ENCODE measurements around the gene TIMP2. TPM values are rescaled to one million over a fixed set of nuclear protein-coding genes. Genes with fewer than 3 reads are reported as not detected.
A peak's percentile ranks its signal among the peaks of the same experiment; 100 is the strongest.
"Not testable (repeated sequence)": the region's sequence is repeated elsewhere in the genome, so short reads cannot be mapped to it uniquely, and the experiment has no call there.

Gene TIMP2
- total RNA-seq, 4 donors from 2014 or later: 172 to 315 (median 211) TPM

DNA sequence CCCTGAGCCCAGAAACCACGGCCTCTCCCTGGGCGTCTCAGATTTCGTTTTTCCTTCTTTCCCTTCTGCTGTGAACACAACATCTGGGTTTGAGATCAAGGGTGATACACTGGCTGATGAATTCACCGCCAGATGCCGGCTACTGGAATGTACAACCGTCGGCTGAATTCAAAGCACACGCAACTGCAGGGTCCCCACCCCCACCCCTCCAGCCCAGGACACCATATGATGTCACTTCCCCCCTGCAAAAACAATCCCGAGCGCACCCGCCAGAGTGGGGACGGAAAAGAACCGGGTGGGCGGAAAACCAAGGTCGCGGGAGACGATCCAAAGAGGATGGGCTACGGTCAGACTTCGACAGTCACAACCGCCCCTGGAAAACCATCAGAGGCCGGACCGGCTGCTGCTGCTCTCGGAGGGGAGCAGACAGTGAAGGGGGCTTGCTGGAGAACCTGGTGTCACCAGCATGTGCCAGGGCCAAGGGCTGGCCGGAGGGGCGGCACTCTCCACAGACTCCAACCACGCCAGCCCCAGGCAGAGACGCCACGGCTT, 45.5 kb downstream of the TIMP2 start:
- H3K27me3 ChIP-seq: no peaks in the 10 kb centered on the region
- peak; percentile 65 for TF ChIP-seq POLR2AphosphoS5 (IDR thresholded peaks at IDR 0.05)
- TF ChIP-seq EP300 (IDR thresholded peaks at IDR 0.05): no peak
- TF ChIP-seq, protein P1, sequence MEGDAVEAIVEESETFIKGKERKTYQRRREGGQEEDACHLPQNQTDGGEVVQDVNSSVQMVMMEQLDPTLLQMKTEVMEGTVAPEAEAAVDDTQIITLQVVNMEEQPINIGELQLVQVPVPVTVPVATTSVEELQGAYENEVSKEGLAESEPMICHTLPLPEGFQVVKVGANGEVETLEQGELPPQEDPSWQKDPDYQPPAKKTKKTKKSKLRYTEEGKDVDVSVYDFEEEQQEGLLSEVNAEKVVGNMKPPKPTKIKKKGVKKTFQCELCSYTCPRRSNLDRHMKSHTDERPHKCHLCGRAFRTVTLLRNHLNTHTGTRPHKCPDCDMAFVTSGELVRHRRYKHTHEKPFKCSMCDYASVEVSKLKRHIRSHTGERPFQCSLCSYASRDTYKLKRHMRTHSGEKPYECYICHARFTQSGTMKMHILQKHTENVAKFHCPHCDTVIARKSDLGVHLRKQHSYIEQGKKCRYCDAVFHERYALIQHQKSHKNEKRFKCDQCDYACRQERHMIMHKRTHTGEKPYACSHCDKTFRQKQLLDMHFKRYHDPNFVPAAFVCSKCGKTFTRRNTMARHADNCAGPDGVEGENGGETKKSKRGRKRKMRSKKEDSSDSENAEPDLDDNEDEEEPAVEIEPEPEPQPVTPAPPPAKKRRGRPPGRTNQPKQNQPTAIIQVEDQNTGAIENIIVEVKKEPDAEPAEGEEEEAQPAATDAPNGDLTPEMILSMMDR (IDR thresholded peaks at IDR 0.05): peak in 2 of 4 experiments; percentile 20 to 23
- peak in 1 of 2 donors; percentile 25 for TF ChIP-seq POLR2A (IDR thresholded peaks at IDR 0.05)
- WGBS, 2 donors (ENCODE audit: low coverage in 1 of 2): 7 to 16% methylated on average over 4 to 11 of the region's 28 CpGs
- H3K36me3 ChIP-seq: no peaks in the 10 kb centered on the region
- ATAC-seq: peak; percentile 29
- no peaks in the 10 kb centered on the region for H3K9me3 ChIP-seq
- peaks cover 3 to 100% (median 70%) of the 10 kb centered on the region in 3 donors for H3K4me1 ChIP-seq
- H3K27ac ChIP-seq: peak overlapping the region; percentile 40 to 97 (median 92)
- H3K4me3 ChIP-seq: peak overlapping the region in 1 of 2 donors; percentile 41

DNA sequence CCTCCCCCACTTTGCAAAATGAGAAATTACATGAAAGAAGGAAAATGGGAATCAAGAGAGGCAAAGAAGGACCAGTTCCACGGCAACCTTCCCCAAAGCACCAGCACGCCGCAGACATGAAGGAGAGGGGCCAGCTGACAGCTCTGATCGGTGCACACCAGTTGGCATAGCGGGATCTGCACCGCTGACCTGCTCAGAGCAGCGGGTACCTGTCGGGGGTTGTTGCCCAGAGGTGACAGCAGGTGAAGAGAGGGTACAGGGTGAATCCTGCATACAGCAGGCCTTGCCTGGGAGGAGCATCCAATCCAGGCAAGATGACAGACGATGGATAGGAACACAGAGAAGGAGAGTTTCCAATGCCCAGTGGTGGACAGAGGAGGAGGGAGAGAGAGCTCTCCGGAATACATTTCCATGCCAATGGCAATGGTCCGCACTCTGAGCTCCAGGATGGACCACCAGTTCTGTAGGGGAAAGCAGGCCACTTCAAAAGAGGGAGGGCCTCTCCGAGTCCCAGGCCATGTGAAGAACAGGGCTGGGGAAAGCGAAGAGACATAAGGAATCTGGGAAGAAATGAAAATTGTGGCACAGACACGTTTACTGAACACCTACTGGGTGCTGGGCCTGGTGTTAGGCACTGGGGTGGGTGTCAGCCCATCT, 46.2 kb downstream of the TIMP2 start:
- TF ChIP-seq POLR2A (IDR thresholded peaks at IDR 0.05): no peak
- TF ChIP-seq, protein P1 (IDR thresholded peaks at IDR 0.05): no peak
- no peak for TF ChIP-seq EP300 (IDR thresholded peaks at IDR 0.05)
- TF ChIP-seq POLR2AphosphoS5 (IDR thresholded peaks at IDR 0.05): no peak
- Histone ChIP-seq H3K4me1 (peaks cover 0 to 100% (median 63%) of the 10 kb centered on the region in 3 donors), H3K4me3 (peak overlapping the region in 1 of 2 donors; percentile 41), H3K36me3 (no peaks in the 10 kb centered on the region), H3K27ac (peak overlapping the region; percentile 40 to 97 (median 92)), H3K27me3 (no peaks in the 10 kb centered on the region), H3K9me3 (no peaks in the 10 kb centered on the region)
- no peak for ATAC-seq
- 58 to 84% methylated on average over 5 to 8 of the region's 14 CpGs for WGBS, 2 donors (ENCODE audit: low coverage in 1 of 2)

DNA sequence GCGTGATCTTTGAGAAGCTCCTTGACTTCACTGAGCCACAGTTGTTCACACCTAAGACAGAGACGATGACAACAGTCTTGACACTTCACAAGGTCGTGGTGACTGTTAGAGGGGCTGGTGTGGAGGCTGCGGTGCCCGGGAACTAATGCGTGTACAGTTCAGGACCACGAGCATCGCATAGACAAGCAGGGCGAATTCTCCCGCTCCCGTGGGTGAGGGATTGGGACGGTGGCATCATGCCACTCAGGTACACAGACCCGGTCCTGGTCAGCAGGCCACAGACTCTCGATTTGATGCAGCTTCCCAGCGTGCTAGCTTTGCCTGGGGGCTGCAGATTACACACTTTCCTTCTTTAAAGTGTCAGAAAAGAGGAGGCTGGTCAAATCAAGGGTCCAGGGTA, 46.9 kb downstream of the TIMP2 start:
- WGBS, 2 donors (ENCODE audit: low coverage in 1 of 2): 87% methylated on average over 5 of the region's 15 CpGs; no CpG with 5 or more reads in 1 of the 2 donors
- no peaks in the 10 kb centered on the region for H3K9me3 ChIP-seq
- H3K4me3 ChIP-seq: no peak overlapping the region
- TF ChIP-seq EP300 (IDR thresholded peaks at IDR 0.05) (no peak), POLR2AphosphoS5 (IDR thresholded peaks at IDR 0.05) (no peak), POLR2A (IDR thresholded peaks at IDR 0.05) (no peak)
- TF ChIP-seq, protein P1 (IDR thresholded peaks at IDR 0.05): no peak
- ATAC-seq: no peak
- H3K36me3 ChIP-seq: peaks cover 0 to 7% of the 10 kb centered on the region in 2 donors
- peak overlapping the region in 3 of 4 donors; percentile 89 to 97 (median 94) for H3K27ac ChIP-seq
- H3K4me1 ChIP-seq: peaks cover 0 to 100% (median 59%) of the 10 kb centered on the region in 3 donors
- H3K27me3 ChIP-seq: no peaks in the 10 kb centered on the region

DNA sequence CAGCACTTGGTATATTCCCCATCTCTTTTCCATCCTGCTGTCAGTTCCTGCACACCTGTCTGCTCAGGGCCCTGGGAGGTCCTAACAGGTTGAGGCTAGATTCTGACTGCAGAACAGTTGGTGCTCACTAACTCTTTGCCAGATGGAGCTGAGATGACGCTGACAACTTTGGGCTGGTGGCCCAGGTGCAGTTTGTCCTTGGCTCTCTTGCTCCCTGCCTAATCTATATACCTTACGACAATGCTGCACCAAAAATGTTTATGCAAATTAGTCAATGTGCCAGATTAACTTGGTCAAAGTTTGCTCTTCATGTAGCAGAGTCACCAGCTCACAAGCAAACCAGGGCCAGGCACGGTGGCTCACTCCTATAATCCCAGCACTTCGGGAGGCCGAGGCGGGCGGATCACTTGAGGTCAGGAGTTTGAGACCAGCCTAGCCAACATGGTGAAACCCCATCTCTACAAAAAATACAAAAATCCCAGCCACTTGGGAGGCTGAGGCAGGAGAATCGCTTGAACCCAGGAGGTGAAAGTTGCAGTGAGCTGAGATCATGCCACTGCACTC, 48.2 kb downstream of the TIMP2 start:
- Histone ChIP-seq H3K27ac (peak overlapping the region in 3 of 4 donors; percentile 26 to 94 (median 89)), H3K4me1 (peaks cover 0 to 89% (median 48%) of the 10 kb centered on the region in 3 donors), H3K36me3 (peaks cover 0 to 19% of the 10 kb centered on the region in 2 donors)
- H3K4me3 ChIP-seq, H3K9me3 ChIP-seq, H3K27me3 ChIP-seq, ATAC-seq: not testable (repeated sequence)
- 94 to 100% methylated on average over 1 to 3 of the region's 8 CpGs for WGBS, 2 donors (ENCODE audit: low coverage in 1 of 2)

DNA sequence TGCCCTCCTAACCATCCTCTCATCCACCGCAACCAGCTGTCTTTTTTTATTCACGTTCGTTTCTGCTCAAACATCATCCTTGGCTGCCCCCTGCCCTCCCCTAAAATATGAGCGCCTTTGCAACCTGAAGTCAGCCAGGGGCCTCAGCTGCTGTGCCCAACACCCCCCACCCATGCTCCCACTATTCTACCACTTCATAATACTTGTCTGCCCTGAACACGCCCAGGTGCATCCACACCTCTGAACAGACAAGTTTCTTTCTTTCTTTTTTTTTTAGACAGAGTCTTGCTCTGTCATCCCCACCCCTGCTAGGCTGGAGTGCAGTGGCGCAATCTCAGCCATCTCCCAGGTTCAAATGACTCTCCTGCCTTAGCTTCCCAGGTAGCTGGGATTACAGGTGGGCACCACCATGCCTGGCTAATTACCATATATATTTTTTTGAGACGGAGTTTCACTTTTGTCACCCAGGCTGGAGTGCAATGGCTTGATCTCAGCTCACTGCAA, 49.0 kb downstream of the TIMP2 start:
- no peak for TF ChIP-seq EP300 (IDR thresholded peaks at IDR 0.05)
- no peak for TF ChIP-seq POLR2A (IDR thresholded peaks at IDR 0.05)
- no peak for TF ChIP-seq POLR2AphosphoS5 (IDR thresholded peaks at IDR 0.05)
- TF ChIP-seq, protein P1 (IDR thresholded peaks at IDR 0.05): no peak
- peak overlapping the region; percentile 51 to 94 (median 72) for H3K27ac ChIP-seq
- no peak overlapping the region for H3K4me3 ChIP-seq
- H3K9me3 ChIP-seq: no peaks in the 10 kb centered on the region
- WGBS, 2 donors (ENCODE audit: low coverage in 1 of 2): 30 to 55% methylated on average over 6 to 7 of the region's 7 CpGs
- peaks cover 0 to 28% of the 10 kb centered on the region in 2 donors for H3K36me3 ChIP-seq
- H3K27me3 ChIP-seq: no peaks in the 10 kb centered on the region
- H3K4me1 ChIP-seq: peaks cover 0 to 80% (median 41%) of the 10 kb centered on the region in 3 donors
- ATAC-seq: no peak

Measured in gastroesophageal sphincter (tissue), 4 donors.